Pancreas (tissue), 10 donors: ENCODE results near the gene ZCCHC2. TPM values are rescaled to one million over a fixed set of nuclear protein-coding genes. Genes with fewer than 3 reads are reported as not detected.

Experiments
- ATAC-seq, 4 donors: fragments of 200-7000 bp; cut with Tn5 transposase; one replicate each; pipeline versions ENCODE4 v1.8.0 to v1.9.1; 2020; ENCODE audit warnings: mild to moderate bottlenecking in 4 of 4, moderate library complexity in 4 of 4
- DNase-seq, 6 donors: peaks; one replicate each; pipeline ENCODE4 v3.0.0-alpha.2; 2020
- FAIRE-seq: peaks from 2 replicates; lab custom pipeline; 2012; peaks lifted over from hg19 to GRCh38; lab: Jason Lieb, UNC
- H3K27ac ChIP-seq, 4 donors: fragments of 200-600 bp; sonication (generic); 1 replicate in 3 of 4; 2 replicates in 1 of 4; pipeline versions ENCODE4 v1.5.0 to v1.8.0; 2020
- H3K27me3 ChIP-seq, 4 donors: fragments of 200-600 bp; one replicate each; pipeline ENCODE4 v1.8.0; 2021
- H3K36me3 ChIP-seq, 3 donors: fragments of 200-600 bp; sonication (generic) in 1 of 3; one replicate each; pipeline versions ENCODE4 v1.5.0 to v1.8.0; 2020 to 2021
- H3K4me1 ChIP-seq, 3 donors: fragments of 200-600 bp; one replicate each; pipeline ENCODE4 v1.8.0; 2021
- H3K4me3 ChIP-seq, 4 donors: fragments of 200-600 bp; sonication (generic) in 2 of 4; one replicate each; pipeline versions ENCODE4 v1.5.0 to v1.8.0; 2020 to 2021
- H3K9me3 ChIP-seq, 4 donors: fragments of 200-600 bp; one replicate each; pipeline ENCODE4 v1.8.0; 2021
- WGBS, 2 donors: extraction: QIAGEN DNeasy Blood & Tissue Kit; methylation state at CpG; one replicate each; pipeline ENCODE4 v1.1.7; 2013; 5-methylcytosine and 5-hydroxymethylcytosine counted together
- intact Hi-C, 3 donors: fragments of 100-400 bp; cut with DNase I; formaldehyde crosslinking; loops; one replicate each; pipeline versions ENCODE4 v1.11.1 to v1.14.2; 2022
- polyA plus RNA-seq, 2 donors: library from polyadenylated mRNA; stranded (reverse); fragments of 200-250 nt; gene quantifications; one replicate each; pipeline ENCODE4 v1.2.3, GENCODE V29; 2013
- total RNA-seq, 6 donors: library from RNA; stranded (reverse); fragmentation: NEBNext Ultra II Directional in 4 of 6; extraction: Animal tissue kit (Norgen Biotek cat#: 25700) in 4 of 6; gene quantifications; one replicate each; pipeline versions ENCODE4 v1.2.1 to v1.2.4, GENCODE V29; 2021 to 2023
- TF ChIP-seq, protein P1 (sequence below), 4 donors: fragments of 200-600 bp; sonication (generic) in 3 of 4; IDR thresholded peaks; one replicate each; pipeline versions ENCODE4 v1.5.0 to v1.8.0; 2021; ENCODE audit warnings: antibody characterized with exemption in 4 of 4
- donor health status: healthy with polysubstance abuse.
- donor health status: DM: no; HTN: no; CAD: no; lungs with moderate emphysema.
- donor health status: DM: no; HTN: no; CAD: no.
- donor health status: control.
- donor health status: control.
- donor health status: Bipolar disorder and iron deficiency.
- donor health status: DM: yes; HTN: yes; CAD: no.
- donor health status: DM: no; HTN: no; CAD: no.
- donor health status: DM: no; HTN: no; CAD: no.
- donor health status: DM: yes; HTN: yes; CAD: no.

The ZCCHC2 gene
- total and polyA plus RNA-seq, 8 donors: 4.1 to 14.2 (median 7.8) TPM

DNA sequence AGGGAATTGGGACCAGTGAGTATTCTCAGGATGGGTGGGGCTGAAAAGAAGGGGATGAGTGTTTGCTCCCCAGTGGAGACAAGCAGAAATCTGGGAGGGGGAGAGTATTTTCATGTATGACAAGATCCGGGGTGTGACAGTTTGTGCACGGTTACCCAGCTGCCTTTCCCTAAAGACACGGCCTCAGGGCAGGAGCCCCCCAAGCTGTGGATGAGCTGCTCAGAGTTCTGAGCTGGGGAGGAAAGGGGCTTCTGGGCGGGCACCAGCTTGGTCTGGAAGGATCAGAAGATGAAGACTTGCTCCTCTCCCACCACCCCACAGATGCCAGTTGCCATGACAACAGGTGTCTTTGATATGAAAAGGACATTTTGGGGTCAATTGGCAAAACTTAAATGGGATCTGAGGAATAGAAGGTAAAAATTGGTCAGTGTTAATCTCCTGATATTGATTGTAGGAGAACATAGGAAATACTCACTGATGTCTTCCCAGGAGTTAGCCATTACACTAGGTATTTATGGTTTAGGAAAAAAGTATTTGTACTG is 29.2 kb downstream of the ZCCHC2 start:
- TF ChIP-seq, protein P1, sequence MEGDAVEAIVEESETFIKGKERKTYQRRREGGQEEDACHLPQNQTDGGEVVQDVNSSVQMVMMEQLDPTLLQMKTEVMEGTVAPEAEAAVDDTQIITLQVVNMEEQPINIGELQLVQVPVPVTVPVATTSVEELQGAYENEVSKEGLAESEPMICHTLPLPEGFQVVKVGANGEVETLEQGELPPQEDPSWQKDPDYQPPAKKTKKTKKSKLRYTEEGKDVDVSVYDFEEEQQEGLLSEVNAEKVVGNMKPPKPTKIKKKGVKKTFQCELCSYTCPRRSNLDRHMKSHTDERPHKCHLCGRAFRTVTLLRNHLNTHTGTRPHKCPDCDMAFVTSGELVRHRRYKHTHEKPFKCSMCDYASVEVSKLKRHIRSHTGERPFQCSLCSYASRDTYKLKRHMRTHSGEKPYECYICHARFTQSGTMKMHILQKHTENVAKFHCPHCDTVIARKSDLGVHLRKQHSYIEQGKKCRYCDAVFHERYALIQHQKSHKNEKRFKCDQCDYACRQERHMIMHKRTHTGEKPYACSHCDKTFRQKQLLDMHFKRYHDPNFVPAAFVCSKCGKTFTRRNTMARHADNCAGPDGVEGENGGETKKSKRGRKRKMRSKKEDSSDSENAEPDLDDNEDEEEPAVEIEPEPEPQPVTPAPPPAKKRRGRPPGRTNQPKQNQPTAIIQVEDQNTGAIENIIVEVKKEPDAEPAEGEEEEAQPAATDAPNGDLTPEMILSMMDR (IDR thresholded peaks at IDR 0.05): no peak
- Histone ChIP-seq H3K27ac (no peak overlapping the region), H3K9me3 (no peaks in the 10 kb centered on the region), H3K36me3 (peaks cover 0 to 31% (median 6%) of the 10 kb centered on the region in 3 donors), H3K4me3 (no peak overlapping the region), H3K4me1 (peaks cover 0 to 11% (median 6%) of the 10 kb centered on the region in 3 donors), H3K27me3 (no peaks in the 10 kb centered on the region)
- DNase-seq: no peak
- 93 to 95% methylated on average over 4 of the region's 4 CpGs for WGBS, 2 donors
- FAIRE-seq: no peak
- no peak for ATAC-seq
- intact Hi-C loops: no loop called here

DNA sequence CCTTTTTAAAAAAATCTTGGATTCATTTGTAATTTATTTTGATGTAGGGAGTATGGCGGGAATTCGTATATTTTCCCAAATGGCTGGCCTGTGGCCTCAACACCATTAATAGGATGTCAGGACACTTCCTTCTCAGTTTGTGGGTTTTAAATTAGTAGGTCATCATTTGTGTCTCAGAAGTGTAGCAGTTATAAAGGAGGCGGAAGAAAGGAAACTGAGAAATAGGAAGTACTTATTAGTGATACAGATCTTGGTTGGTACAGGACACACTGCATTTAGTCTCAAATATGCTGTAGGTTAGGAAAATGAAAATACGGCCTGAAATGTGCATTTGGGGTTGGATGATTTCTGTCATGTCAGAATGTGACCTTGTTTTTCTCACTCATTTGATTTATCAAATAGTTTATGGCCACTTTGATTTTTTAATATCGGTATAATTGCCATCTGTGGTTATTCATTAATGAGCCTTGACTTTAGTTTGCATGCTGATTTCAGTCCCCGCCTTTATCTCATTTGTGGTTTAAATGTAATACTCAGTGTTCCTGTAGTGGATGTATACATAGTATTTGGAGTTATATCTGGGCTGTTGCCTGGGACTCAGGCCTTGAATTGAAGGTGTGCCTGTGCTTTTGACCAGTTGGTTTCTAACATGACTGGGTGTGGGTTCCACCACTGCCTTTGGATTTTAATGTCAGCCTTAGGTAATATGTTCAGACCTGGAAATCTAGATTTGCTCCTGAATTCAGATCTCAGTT is 31.4 kb downstream of the ZCCHC2 start:
- H3K27ac ChIP-seq: no peak overlapping the region
- intact Hi-C loops: no loop called here

DNA sequence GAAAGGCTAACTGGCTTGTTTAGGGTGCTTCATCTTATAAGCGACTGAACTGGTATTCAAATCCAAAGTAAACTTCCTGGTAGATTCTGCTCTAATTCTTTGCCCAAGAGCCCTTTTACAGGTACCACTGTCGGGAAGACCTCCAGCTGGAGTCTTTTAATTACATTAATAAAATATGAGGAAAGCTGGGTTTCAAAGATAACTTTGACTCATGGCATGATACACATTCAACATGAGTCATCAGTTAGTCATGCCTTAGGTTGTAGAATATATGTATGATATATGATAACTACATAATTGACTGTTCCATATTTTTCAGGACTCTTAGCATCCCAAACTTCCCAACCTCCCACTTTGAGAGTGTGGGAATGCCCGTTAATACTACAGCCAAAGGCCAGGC is 32.3 kb downstream of the ZCCHC2 start:
- TF ChIP-seq, protein P1 (IDR thresholded peaks at IDR 0.05): no peak
- Histone ChIP-seq H3K36me3 (peaks cover 0 to 56% (median 9%) of the 10 kb centered on the region in 3 donors), H3K27me3 (no peaks in the 10 kb centered on the region), H3K9me3 (no peaks in the 10 kb centered on the region), H3K4me3 (no peak overlapping the region), H3K27ac (no peak overlapping the region), H3K4me1 (peaks cover 0 to 11% (median 6%) of the 10 kb centered on the region in 3 donors)
- no peak for FAIRE-seq
- WGBS, 2 donors: 70 to 75% methylated on average over 3 of the region's 3 CpGs
- peak in 1 of 4 donors; percentile 15 for ATAC-seq
- intact Hi-C loops: no loop called here
- DNase-seq: no peak

More for the DNA sequence above, 31.4 kb downstream of the ZCCHC2 start:
- DNase-seq (no peak), ATAC-seq (peak in 1 of 4 donors; percentile 41), FAIRE-seq (no peak)
- Histone ChIP-seq H3K4me3 (no peak overlapping the region), H3K9me3 (no peaks in the 10 kb centered on the region), H3K36me3 (peaks cover 0 to 50% (median 9%) of the 10 kb centered on the region in 3 donors), H3K4me1 (peaks cover 0 to 11% (median 6%) of the 10 kb centered on the region in 3 donors), H3K27me3 (no peaks in the 10 kb centered on the region)
- TF ChIP-seq, protein P1 (IDR thresholded peaks at IDR 0.05): no peak
- 63 to 66% methylated on average over 6 of the region's 6 CpGs for WGBS, 2 donors

- H3K27me3 ChIP-seq: no peaks in the 10 kb centered on the region
- no peaks in the 10 kb centered on the region for H3K9me3 ChIP-seq
- peaks cover 0 to 11% (median 6%) of the 10 kb centered on the region in 3 donors for H3K4me1 ChIP-seq
- TF ChIP-seq, protein P1 (IDR thresholded peaks at IDR 0.05): no peak
- intact Hi-C loops: no loop called here
- ATAC-seq (no peak), DNase-seq (no peak), FAIRE-seq (no peak)
- no peak overlapping the region for H3K4me3 ChIP-seq
- H3K27ac ChIP-seq: no peak overlapping the region
- H3K36me3 ChIP-seq: peaks cover 0 to 53% (median 9%) of the 10 kb centered on the region in 3 donors
- 85% methylated on average over 4 of the region's 4 CpGs for WGBS, 2 donors
These were observed 33.6 kb downstream of the ZCCHC2 start for GRCh38 chr18:62556397-62556796.
